T47D (cell line): ENCODE measurements around the gene EVC.

Experiments
- DNase-seq, 2 experiments: peaks; one replicate each; pipeline versions ENCODE4 v3.0.0 to v3.0.0-alpha.2; 2011 to 2012; ENCODE audit warnings: low read depth in 1 of 2, low spot score in 1 of 2
- JUND ChIP-seq: IDR thresholded peaks from 2 replicates; pipeline ENCODE4 v1.6.1; 2012; ENCODE audit warnings: low read depth
- in situ Hi-C: cut with HindIII; loops from 2 replicates; pipeline ENCODE4 v1.10.0; 2016; ENCODE audit warnings: low sequenced_read_pairs, low pct_unique_long_range_greater_than_20kb

Gene EVC

DNA sequence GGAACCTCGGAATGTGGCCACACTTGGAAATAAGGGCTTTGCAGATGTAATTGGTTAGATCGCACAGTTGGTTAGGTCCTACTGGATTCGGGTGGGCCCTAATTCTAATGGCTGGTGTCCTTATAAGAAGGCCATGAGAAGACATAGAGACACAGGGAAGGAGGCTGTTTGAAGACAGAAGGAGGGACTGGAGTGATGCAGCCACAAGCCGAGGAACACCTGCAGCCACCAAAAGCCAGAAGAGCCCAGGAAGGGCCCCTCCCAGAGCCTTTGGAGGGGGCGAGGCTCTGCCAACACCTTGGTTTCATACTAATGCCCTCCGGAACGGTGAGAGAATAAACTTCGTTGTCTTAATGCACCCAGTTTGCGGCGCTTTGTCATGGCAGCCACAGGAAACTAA lies 47.0 kb downstream of the EVC start:
- no peak for TF ChIP-seq JUND
- in situ Hi-C loops, result no loop called here
- DNase-seq, result no peak

DNA sequence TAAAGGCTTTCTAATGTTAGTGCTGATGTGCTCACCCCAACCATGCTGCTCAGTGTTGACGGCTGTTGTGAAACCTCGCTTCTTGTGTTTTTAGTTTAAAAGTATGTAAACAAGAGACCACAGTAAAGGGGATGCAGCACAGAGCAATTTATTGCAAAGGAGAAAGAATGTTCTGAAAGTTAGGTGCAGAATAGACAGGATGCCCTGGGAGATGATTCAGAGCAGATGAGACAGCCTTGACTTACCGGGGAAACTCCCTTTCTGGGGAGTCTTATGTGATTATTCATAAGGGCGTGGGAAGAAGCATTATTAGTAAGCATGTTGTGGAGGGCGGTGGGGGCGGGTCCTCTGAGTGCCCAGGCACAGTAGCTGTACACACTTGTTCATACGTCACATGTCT lies 47.7 kb downstream of the EVC start:
- DNase-seq, result no peak
- TF ChIP-seq JUND, result no peak
- in situ Hi-C loops, result no loop called here

DNA sequence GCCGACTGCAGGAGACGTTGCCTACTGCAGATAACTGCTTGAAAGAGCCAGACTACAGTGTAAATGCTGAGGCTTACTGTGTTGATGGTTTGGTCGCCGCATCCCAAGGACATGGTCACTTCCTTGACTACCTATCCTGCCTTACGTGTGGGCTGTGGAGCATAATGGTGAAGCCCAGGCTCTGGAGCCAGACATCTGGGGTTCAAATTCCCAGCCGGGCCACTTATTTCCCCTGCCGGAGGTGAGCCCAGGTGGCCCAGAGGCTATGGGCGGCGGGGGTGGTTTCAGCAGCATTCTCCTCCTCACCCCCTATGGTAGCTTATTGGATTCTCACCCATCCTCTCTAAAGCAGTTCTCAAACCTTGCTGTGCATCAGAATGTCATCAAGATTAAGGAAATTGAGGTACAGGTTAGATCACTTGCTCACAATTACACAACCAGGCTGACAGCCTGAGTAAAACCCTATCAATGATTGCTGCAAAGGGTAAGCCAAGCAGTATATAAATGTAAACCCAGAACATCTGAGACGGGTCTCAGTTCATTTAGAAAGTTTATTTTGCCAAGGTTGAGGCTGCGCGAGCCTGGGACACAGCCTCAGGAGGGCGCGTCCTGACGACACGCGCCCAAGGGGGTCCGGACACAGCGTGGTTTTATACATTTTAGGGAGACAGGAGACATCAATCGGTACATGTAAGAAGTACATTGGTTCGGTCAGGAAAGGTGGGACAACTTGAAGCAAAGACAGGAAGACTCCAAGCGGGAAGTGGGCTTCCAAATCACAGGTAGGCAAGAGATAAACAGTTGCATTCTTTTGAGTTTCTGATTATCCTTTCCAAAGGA lies 48.5 kb downstream of the EVC start:
- in situ Hi-C loops, result no loop called here
- no peak for DNase-seq
- TF ChIP-seq JUND, result no peak

DNA sequence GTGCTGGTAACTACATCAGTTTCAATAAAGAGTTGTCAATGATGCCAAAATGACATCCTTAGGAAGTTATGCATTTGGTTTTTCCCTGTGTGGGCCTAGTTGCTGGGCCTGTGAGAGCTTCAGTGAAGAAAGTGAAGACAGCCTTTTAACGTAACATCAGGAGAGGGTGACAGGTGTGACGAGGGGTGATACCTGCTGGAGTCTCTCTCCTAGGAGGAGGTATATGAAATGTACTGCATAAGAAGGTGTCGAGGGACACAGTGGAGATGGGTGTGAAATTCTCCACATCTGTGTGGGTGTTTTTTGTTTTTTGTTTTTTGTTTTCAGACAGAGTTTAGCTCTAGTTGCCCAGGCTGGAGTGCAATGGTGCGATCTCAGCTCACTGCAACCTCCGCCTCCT lies 49.2 kb downstream of the EVC start:
- in situ Hi-C loops, result no loop called here
- no peak for TF ChIP-seq JUND
- DNase-seq, result no peak

DNA sequence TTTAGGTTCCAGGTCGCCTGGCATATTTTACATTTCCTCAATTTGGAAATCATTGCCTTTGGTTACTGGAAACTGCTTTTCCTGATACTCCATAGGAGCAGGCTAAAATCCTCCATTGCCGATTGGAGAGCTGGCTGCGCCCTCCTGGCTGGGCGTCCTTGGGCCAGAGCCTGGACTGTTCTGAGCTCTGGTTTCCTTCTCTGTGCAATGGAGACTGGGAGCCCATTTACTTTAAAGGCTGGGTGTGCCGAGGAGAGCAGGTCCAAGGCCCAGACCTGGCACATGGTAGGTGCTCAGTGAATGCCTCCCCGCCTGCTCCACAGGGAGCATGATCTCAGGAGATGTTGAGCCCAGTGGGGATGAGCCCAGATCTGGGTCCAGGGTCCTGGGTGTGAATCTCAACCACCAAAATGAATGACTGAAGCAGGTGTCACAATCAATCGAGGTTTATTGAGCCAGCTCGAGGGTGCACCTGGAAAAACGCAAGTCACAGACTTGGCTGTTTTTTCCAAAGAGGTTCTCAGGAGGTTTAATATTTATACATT lies 50.0 kb downstream of the EVC start:
- no peak for TF ChIP-seq JUND
- in situ Hi-C loops, result no loop called here
- no peak for DNase-seq

- in situ Hi-C loops, result no loop called here
- TF ChIP-seq JUND, result no peak
These were observed 59.0 kb downstream of the EVC start for GRCh38 chr4:5770051-5770450.

GRCh38 chr4:5772528-5773270 lies 61.7 kb downstream of the EVC start:
- no peak for TF ChIP-seq JUND
- in situ Hi-C loops, result no loop called here
- no peak for DNase-seq

More at GRCh38 chr4:5770051-5770450, 59.0 kb downstream of the EVC start:
- DNase-seq, result no peak

DNA sequence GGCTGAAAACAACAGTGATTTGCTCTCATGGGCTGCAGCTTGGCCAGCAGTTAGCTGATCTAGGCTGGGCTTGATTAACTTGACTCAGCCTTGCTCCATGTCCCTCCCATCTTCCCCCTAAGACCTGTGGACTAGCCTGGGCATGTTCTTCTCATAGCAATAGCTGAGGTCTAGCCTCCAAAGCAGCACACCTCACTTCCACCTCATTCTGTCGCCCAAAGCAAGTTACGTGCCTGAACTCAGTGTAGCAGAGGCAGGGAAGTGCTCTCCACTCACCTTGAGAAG lies 62.2 kb downstream of the EVC start:
- in situ Hi-C loops, result no loop called here
- no peak for TF ChIP-seq JUND
- no peak for DNase-seq

- in situ Hi-C loops, result no loop called here
- no peak for TF ChIP-seq JUND
- no peak for DNase-seq
These were observed 63.5 kb downstream of the EVC start for GRCh38 chr4:5774416-5775036.

GRCh38 chr4:5776510-5776909 lies 65.5 kb downstream of the EVC start:
- in situ Hi-C loops, result no loop called here
- no peak for DNase-seq
- no peak for TF ChIP-seq JUND

- in situ Hi-C loops, result no loop called here
- no peak for DNase-seq
- no peak for TF ChIP-seq JUND
These were observed 70.0 kb downstream of the EVC start for GRCh38 chr4:5780831-5781480.

GRCh38 chr4:5781691-5782090 lies 70.7 kb downstream of the EVC start:
- DNase-seq, result no peak
- TF ChIP-seq JUND, result no peak
- in situ Hi-C loops, result no loop called here

DNA sequence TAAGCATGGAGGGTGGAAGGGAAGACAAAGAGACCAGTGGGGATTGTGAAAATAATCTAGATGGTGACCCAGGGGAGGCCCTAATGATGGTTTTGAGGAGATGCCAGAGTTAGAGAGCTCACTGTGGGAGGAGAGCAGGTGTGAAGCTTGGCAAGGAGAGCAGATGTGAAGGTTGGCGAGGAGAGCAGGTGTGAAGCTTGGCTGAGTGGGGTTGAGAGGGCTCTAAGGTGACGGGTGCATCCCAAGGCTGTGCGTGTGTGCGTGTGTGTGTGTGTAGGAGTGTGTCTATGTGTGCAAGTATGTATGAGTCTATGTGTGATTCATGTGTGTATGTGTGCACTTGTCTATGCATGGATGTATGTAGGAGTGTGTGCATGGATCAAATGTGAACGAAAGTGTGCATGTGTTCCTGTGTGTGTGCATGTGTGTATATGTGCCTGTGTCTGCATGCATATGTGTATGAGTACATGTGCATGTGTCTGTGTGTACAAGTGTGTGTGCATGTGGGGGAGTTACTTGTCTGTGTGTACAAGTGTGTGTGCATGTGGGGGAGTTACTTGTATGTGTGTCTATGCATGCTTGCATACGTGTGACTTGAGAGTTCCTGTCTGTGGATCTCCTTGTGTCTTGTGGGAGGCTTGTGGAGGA lies 72.0 kb downstream of the EVC start:
- no peak for TF ChIP-seq JUND
- no peak for DNase-seq
- in situ Hi-C loops, result no loop called here
